GM12878 (cell line): Measurements from ENCODE around the gene RPS6KC1. TPM values are rescaled to one million over a fixed set of nuclear protein-coding genes. Genes with fewer than 3 reads are reported as not detected.

Experiments
- ATAC-seq: fragments of 200-7000 bp; cut with Tn5 transposase; 3 replicates; pipeline ENCODE4 v1.9.1; 2020; ENCODE audit warnings: mild to moderate bottlenecking, moderate library complexity
- BruUV-seq: library from RNA; stranded (reverse); fragments of 400-500 nt; replicated peaks from 2 replicates; lab custom pipeline; 2021; lab: Mats Ljungman, UMichigan
- CTCF ChIA-PET: fragments of 300-600 bp; sonication (Branson Sonifier 250); formaldehyde crosslinking; extraction: SDS; loops from one replicate; lab custom pipeline; 2021; ENCODE audit warnings: inconsistent platforms; lab: Yijun Ruan, JAX
- POLR2A ChIA-PET: fragments of 350-600 bp; formaldehyde crosslinking; extraction: SDS; loops from one replicate; lab custom pipeline; 2021; ENCODE audit warnings: inconsistent platforms; lab: Charles Lee
- RAD21 ChIA-PET: fragments of 300-600 bp; sonication (Branson Sonifier 250); formaldehyde crosslinking; loops from one replicate; lab custom pipeline; 2023; ENCODE audit warnings: antibody characterized with exemption; ENCODE audit not compliant: unreplicated experiment; lab: Charles Lee
- SMC1A ChIA-PET: fragments of 300-600 bp; sonication (Branson Sonifier 250); formaldehyde crosslinking; loops from one replicate; lab custom pipeline; 2023; ENCODE audit not compliant: unreplicated experiment, uncharacterized antibody; lab: Charles Lee
- DNase-seq: peaks from one replicate; pipeline ENCODE4 v3.0.0-alpha.2; 2011; ENCODE audit warnings: low read depth, low spot score
- FAIRE-seq: peaks from 3 replicates; lab custom pipeline; 2011; peaks lifted over from hg19 to GRCh38; lab: Jason Lieb, UNC
- H2AFZ ChIP-seq: 2 replicates; pipeline ENCODE4 v1.6.0; 2011; ENCODE audit warnings: low read depth, low read length, control low read depth; ENCODE audit not compliant: control insufficient read depth
- H3K27ac ChIP-seq: 2 replicates; pipeline ENCODE4 v1.5.1; 2011; ENCODE audit warnings: control low read depth; ENCODE audit not compliant: control insufficient read depth, insufficient read depth
- H3K27me3 ChIP-seq, 2 experiments: replicated peaks in 1 of 2; 2 replicates each; pipeline versions ENCODE4 v1.6.0 to v1.6.1; 2011; ENCODE audit warnings: low read length in 1 of 2; ENCODE audit not compliant: control insufficient read depth in 2 of 2, insufficient read depth in 2 of 2
- H3K36me3 ChIP-seq, 2 experiments: 2 replicates each; pipeline ENCODE4 v1.5.1; 2011; ENCODE audit warnings: low read length in 1 of 2; ENCODE audit not compliant: control insufficient read depth in 2 of 2, insufficient read depth in 2 of 2
- H3K4me1 ChIP-seq: 2 replicates; pipeline ENCODE4 v1.6.1; 2011; ENCODE audit warnings: mild to moderate bottlenecking, low read length, moderate library complexity, mixed read lengths; ENCODE audit not compliant: control insufficient read depth, insufficient read depth
- H3K4me2 ChIP-seq: 2 replicates; pipeline ENCODE4 v1.6.0; 2011; ENCODE audit warnings: control low read depth; ENCODE audit not compliant: control insufficient read depth, insufficient read depth
- H3K4me3 ChIP-seq: fragments of 200-600 bp; sonication (generic); 2 replicates; pipeline ENCODE4 v1.5.1; 2016
- H3K79me2 ChIP-seq: 2 replicates; pipeline ENCODE4 v1.6.0; 2011; ENCODE audit warnings: low read length; ENCODE audit not compliant: control insufficient read depth, insufficient read depth
- H3K9ac ChIP-seq: 2 replicates; pipeline ENCODE4 v1.8.0; 2011; ENCODE audit warnings: low read length, control low read depth, mixed read lengths; ENCODE audit not compliant: control insufficient read depth, insufficient read depth
- H3K9me3 ChIP-seq: replicated peaks from 3 replicates; pipeline ENCODE4 v1.5.1; 2011; ENCODE audit warnings: mild to moderate bottlenecking, low read length; ENCODE audit not compliant: control insufficient read depth, insufficient read depth
- H4K20me1 ChIP-seq: 2 replicates; pipeline ENCODE4 v1.6.0; 2011; ENCODE audit not compliant: control insufficient read depth, insufficient read depth
- FOXM1 ChIP-seq: IDR thresholded peaks from 2 replicates; pipeline ENCODE4 v1.6.1; 2012; ENCODE audit warnings: low read depth, mild to moderate bottlenecking, inconsistent platforms, low read length, moderate library complexity
- NBN ChIP-seq: fragments of 450-650 bp; IDR thresholded peaks from 2 replicates; pipeline ENCODE4 v1.6.1; 2016
- POLR2AphosphoS5 ChIP-seq: IDR thresholded peaks from 2 replicates; pipeline ENCODE4 v1.6.1; 2011; ENCODE audit warnings: mild to moderate bottlenecking, low read length, inconsistent platforms
- SIN3A ChIP-seq: IDR thresholded peaks from 2 replicates; pipeline ENCODE4 v1.6.1; 2012; ENCODE audit warnings: low read depth, low read length, improper control_type of control experiment
- SREBF1 ChIP-seq: IDR thresholded peaks from 2 replicates; pipeline ENCODE4 v1.6.1; 2012; ENCODE audit warnings: mild to moderate bottlenecking, low read length
- SUZ12 ChIP-seq: fragments of 200-600 bp; sonication (generic); IDR thresholded peaks from one replicate; pipeline ENCODE4 v1.6.1; 2018; ENCODE audit warnings: antibody characterized with exemption, mild to moderate bottlenecking; ENCODE audit not compliant: unreplicated experiment
- TCF12 ChIP-seq: IDR thresholded peaks from 2 replicates; pipeline ENCODE4 v1.6.1; 2011; ENCODE audit warnings: low read depth, mild to moderate bottlenecking, low read length
- ZNF24 ChIP-seq: fragments of 450-650 bp; IDR thresholded peaks from 2 replicates; pipeline ENCODE4 v1.6.1; 2017; ENCODE audit warnings: antibody characterized with exemption, mild to moderate bottlenecking
- WGBS: methylation state at CpG from one replicate; pipeline ENCODE4 v1.1.6; 2016; ENCODE audit warnings: low lambda C conversion rate; ENCODE audit not compliant: insufficient replicate concordance, insufficient coverage; ENCODE audit errors: missing lambda C conversion rate; 5-methylcytosine and 5-hydroxymethylcytosine counted together
- in situ Hi-C: fragments of 300-500 bp; cut with MboI; formaldehyde crosslinking; loops from 9 replicates; pipeline ENCODE4 v1.14.3; 2018; ENCODE audit warnings: mixed read lengths
- intact Hi-C: fragments of 100-400 bp; cut with micrococcal nuclease; formaldehyde crosslinking; loops from one replicate; pipeline ENCODE4 v1.14.2; 2022; ENCODE audit not compliant: unreplicated experiment
- polyA plus RNA-seq, 11 experiments: library from polyadenylated mRNA; depleted of rRNA in 4 of 11; unstranded in 6 of 11; stranded (reverse) in 5 of 11; fragments of >200 nt; fragmentation: Nextera tagmentation in 4 of 11; fragmentation: Illumina TruSeq in 1 of 11; extraction: Ambion mirVana in 4 of 11; extraction: Trizol in 1 of 11; gene quantifications; 1 replicate in 1 of 11; 2 replicates in 10 of 11; pipeline versions ENCODE4 v1.2.1 to v1.2.3, GENCODE V29; 2011 to 2016; ENCODE audit warnings: inconsistent platforms in 2 of 11, missing spikeins in 2 of 11, low read depth in 1 of 11
- total RNA-seq, 4 experiments: library from RNA; depleted of rRNA in 3 of 4; stranded (reverse); fragments of >200 nt in 3 of 4; fragmentation: Illumina TruSeq in 1 of 4; extraction: Trizol in 1 of 4; gene quantifications; 2 replicates each; pipeline versions ENCODE4 v1.2.1 to v1.2.3, GENCODE V29; 2013 to 2021
- TF ChIP-seq, protein P1 (sequence below): fragments of 450-650 bp; IDR thresholded peaks from 2 replicates; pipeline ENCODE4 v1.6.1; 2017; ENCODE audit warnings: mild to moderate bottlenecking
- TF ChIP-seq, protein P2 (sequence below): fragments of 450-650 bp; IDR thresholded peaks from 2 replicates; pipeline ENCODE4 v1.6.1; 2017; ENCODE audit warnings: low read depth, mild to moderate bottlenecking, moderate library complexity
- TF ChIP-seq, protein P3 (sequence below): IDR thresholded peaks from 2 replicates; pipeline ENCODE4 v1.6.1; 2012; ENCODE audit warnings: improper control_type of control experiment, low read depth, low read length; ENCODE audit not compliant: insufficient replicate concordance
- TF ChIP-seq, protein P4 (sequence below): IDR thresholded peaks from 2 replicates; pipeline ENCODE4 v1.6.1; 2011; ENCODE audit warnings: borderline replicate concordance, low read depth, mild to moderate bottlenecking, moderate library complexity, low read length; ENCODE audit not compliant: insufficient read depth, poor library complexity, severe bottlenecking
- TF ChIP-seq, protein P5 (sequence below): IDR thresholded peaks from 2 replicates; pipeline ENCODE4 v1.6.1; 2011; ENCODE audit warnings: mild to moderate bottlenecking, low read depth, low read length, moderate library complexity; ENCODE audit not compliant: insufficient replicate concordance

RPS6KC1 gene
- total and polyA plus RNA-seq, 10 of the 15 experiments (the other 5 are each of a cell fraction or from before 2014, with no cell fraction given), result 2.9 to 17.3 (median 12.2) TPM

DNA sequence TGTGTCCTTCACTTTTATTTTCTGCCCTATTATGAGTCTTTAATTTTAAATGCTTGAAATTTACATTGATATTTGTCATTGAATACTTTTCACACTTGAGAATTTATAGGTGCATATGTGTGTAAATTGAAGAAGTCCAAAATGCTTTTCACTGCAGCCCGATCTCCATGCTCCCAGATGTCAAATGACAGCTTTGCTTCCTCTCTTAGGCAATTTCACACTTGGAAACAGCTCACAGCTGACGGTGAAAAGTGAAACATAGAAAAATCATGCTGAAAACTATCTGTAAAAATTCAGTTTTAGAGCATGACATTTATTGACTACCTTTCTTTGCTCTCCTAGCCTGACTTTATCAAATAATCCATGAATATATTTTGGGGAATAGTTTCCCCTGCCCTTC lies 196.0 kb downstream of the RPS6KC1 start:
- H3K27me3 ChIP-seq, result no peaks in the 10 kb centered on the region
- H3K79me2 ChIP-seq, result no peaks in the 10 kb centered on the region
- SMC1A ChIA-PET, result no interaction called here
- H3K4me2 ChIP-seq, result no peak overlapping the region
- H3K9ac ChIP-seq, result no peak overlapping the region
- no peak for FAIRE-seq
- POLR2A ChIA-PET, result no interaction called here
- no peaks in the 10 kb centered on the region for H4K20me1 ChIP-seq
- DNase-seq, result no peak
- no peak overlapping the region for H3K4me3 ChIP-seq
- H3K27ac ChIP-seq, result no peak overlapping the region
- ATAC-seq, result no peak
- no peaks in the 10 kb centered on the region for H3K4me1 ChIP-seq
- H2AFZ ChIP-seq, result no peak overlapping the region
- CTCF ChIA-PET, result interaction anchor here (0.9 to 1.6 kb wide), 2 partner anchors 39 to 876 kb away, joined by 4 to 8 read pairs; no protein-coding TSS in a partner anchor
- WGBS, result 100% methylated on average over 2 of the region's 2 CpGs
- H3K9me3 ChIP-seq, result no peaks in the 10 kb centered on the region
- intact Hi-C loops (no loop called here), in situ Hi-C loops (loop anchor here (10.0 kb wide), 1 partner anchor 878 kb away; no protein-coding TSS in a partner anchor)
- BruUV-seq, result no TSS peak
- no peaks in the 10 kb centered on the region for H3K36me3 ChIP-seq
- RAD21 ChIA-PET, result interaction anchor here (1.4 kb wide), 1 partner anchor 9 kb away, joined by 5 read pairs; no protein-coding TSS in a partner anchor
- TF ChIP-seq, protein P1, sequence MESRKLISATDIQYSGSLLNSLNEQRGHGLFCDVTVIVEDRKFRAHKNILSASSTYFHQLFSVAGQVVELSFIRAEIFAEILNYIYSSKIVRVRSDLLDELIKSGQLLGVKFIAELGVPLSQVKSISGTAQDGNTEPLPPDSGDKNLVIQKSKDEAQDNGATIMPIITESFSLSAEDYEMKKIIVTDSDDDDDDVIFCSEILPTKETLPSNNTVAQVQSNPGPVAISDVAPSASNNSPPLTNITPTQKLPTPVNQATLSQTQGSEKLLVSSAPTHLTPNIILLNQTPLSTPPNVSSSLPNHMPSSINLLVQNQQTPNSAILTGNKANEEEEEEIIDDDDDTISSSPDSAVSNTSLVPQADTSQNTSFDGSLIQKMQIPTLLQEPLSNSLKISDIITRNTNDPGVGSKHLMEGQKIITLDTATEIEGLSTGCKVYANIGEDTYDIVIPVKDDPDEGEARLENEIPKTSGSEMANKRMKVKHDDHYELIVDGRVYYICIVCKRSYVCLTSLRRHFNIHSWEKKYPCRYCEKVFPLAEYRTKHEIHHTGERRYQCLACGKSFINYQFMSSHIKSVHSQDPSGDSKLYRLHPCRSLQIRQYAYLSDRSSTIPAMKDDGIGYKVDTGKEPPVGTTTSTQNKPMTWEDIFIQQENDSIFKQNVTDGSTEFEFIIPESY, result no peak
- TF ChIP-seq, protein P2, sequence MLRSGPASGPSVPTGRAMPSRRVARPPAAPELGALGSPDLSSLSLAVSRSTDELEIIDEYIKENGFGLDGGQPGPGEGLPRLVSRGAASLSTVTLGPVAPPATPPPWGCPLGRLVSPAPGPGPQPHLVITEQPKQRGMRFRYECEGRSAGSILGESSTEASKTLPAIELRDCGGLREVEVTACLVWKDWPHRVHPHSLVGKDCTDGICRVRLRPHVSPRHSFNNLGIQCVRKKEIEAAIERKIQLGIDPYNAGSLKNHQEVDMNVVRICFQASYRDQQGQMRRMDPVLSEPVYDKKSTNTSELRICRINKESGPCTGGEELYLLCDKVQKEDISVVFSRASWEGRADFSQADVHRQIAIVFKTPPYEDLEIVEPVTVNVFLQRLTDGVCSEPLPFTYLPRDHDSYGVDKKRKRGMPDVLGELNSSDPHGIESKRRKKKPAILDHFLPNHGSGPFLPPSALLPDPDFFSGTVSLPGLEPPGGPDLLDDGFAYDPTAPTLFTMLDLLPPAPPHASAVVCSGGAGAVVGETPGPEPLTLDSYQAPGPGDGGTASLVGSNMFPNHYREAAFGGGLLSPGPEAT, result no peak
- TF ChIP-seq FOXM1 (no peak), POLR2AphosphoS5 (no peak), TCF12 (no peak), NBN (no peak), SUZ12 (no peak), SIN3A (no peak), ZNF24 (no peak), SREBF1 (no peak)
- TF ChIP-seq, protein P3, sequence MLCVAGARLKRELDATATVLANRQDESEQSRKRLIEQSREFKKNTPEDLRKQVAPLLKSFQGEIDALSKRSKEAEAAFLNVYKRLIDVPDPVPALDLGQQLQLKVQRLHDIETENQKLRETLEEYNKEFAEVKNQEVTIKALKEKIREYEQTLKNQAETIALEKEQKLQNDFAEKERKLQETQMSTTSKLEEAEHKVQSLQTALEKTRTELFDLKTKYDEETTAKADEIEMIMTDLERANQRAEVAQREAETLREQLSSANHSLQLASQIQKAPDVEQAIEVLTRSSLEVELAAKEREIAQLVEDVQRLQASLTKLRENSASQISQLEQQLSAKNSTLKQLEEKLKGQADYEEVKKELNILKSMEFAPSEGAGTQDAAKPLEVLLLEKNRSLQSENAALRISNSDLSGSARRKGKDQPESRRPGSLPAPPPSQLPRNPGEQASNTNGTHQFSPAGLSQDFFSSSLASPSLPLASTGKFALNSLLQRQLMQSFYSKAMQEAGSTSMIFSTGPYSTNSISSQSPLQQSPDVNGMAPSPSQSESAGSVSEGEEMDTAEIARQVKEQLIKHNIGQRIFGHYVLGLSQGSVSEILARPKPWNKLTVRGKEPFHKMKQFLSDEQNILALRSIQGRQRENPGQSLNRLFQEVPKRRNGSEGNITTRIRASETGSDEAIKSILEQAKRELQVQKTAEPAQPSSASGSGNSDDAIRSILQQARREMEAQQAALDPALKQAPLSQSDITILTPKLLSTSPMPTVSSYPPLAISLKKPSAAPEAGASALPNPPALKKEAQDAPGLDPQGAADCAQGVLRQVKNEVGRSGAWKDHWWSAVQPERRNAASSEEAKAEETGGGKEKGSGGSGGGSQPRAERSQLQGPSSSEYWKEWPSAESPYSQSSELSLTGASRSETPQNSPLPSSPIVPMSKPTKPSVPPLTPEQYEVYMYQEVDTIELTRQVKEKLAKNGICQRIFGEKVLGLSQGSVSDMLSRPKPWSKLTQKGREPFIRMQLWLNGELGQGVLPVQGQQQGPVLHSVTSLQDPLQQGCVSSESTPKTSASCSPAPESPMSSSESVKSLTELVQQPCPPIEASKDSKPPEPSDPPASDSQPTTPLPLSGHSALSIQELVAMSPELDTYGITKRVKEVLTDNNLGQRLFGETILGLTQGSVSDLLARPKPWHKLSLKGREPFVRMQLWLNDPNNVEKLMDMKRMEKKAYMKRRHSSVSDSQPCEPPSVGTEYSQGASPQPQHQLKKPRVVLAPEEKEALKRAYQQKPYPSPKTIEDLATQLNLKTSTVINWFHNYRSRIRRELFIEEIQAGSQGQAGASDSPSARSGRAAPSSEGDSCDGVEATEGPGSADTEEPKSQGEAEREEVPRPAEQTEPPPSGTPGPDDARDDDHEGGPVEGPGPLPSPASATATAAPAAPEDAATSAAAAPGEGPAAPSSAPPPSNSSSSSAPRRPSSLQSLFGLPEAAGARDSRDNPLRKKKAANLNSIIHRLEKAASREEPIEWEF, result no peak
- TF ChIP-seq, protein P4, sequence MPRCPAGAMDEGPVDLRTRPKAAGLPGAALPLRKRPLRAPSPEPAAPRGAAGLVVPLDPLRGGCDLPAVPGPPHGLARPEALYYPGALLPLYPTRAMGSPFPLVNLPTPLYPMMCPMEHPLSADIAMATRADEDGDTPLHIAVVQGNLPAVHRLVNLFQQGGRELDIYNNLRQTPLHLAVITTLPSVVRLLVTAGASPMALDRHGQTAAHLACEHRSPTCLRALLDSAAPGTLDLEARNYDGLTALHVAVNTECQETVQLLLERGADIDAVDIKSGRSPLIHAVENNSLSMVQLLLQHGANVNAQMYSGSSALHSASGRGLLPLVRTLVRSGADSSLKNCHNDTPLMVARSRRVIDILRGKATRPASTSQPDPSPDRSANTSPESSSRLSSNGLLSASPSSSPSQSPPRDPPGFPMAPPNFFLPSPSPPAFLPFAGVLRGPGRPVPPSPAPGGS, result no peak
- TF ChIP-seq, protein P5, sequence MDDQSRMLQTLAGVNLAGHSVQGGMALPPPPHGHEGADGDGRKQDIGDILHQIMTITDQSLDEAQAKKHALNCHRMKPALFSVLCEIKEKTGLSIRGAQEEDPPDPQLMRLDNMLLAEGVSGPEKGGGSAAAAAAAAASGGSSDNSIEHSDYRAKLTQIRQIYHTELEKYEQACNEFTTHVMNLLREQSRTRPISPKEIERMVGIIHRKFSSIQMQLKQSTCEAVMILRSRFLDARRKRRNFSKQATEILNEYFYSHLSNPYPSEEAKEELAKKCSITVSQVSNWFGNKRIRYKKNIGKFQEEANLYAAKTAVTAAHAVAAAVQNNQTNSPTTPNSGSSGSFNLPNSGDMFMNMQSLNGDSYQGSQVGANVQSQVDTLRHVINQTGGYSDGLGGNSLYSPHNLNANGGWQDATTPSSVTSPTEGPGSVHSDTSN, result no peak
